Stimulated activated CD8-positive, alpha-beta memory T cell treated with anti-CD3 and anti-CD28 coated beads, Interleukin-4, amount 100 ng/mL, for 1 hour (primary cell): ENCODE measurements around the gene CALML3.

Experiments used
- DNase-seq, 2 donors: peaks; one replicate each; pipeline ENCODE4 v3.0.0-alpha.2; 2020; ENCODE audit warnings: low read depth in 2 of 2, low spot score in 1 of 2

CALML3 gene

GRCh38 chr10:5565671-5566581 lies 41.2 kb downstream of the CALML3 start:
- DNase-seq = no peak

GRCh38 chr10:5566614-5567013 lies 41.9 kb downstream of the CALML3 start:
- DNase-seq = no peak

DNA sequence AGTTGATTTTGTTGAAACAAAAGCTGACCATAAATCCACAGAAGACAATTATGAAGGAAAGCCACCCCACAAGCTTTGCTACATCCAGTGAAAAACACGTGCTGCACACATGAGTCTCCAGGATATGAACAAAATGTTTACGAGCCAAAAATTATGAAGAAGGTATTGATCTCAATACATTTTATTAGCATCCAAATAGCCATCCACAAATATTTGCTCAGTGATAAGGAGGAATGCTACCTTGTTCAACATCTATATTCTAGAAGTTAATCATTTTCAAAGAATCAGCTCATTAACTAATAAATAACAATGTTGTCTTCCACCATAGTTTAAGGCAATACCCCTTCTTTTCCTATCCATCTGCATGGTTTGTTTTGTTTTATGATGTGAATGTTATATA lies 42.7 kb downstream of the CALML3 start:
- DNase-seq = no peak

DNA sequence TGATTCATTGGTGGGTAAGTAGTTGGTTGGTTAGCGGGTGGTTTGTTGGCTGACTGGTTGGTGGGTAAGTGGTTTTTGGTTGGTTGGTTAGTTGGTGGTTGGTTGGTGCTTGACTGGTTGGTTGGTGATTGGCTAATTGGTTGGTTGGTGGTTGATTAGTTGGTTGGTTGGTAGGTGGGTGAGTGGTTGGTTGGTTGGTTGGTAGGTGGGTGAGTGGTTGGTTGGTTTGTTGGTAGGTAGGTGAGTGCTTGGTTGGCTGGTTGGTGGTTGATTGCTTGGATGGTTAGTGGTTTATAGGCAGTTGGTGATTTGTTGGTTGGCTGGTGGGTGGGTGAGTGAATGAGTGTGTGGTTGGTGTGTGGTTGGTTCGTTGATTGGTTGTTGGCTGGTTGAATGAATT lies 44.2 kb downstream of the CALML3 start:
- DNase-seq = no peak

DNA sequence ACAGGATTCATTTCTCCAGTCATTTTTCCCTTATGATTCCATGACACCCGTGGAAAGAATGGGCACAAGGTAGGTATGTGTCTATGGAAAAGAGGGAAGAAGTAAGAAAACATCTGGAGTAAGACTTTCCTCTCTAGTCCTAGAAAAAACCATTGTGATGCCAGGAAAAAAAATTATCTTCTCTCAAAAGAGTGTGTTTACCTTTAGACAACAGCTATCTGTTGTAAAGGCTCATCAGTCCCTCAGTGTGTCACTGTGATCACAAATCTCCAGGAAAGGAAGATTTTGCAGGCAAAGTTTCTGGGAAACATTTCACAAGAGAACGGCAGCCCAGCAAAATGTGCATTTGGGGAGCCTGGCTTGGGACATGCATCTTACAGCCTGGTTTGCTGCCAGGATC lies 44.8 kb downstream of the CALML3 start:
- no peak for DNase-seq

- no peak for DNase-seq
Observed at GRCh38 chr10:5570007-5570655, 45.4 kb downstream of the CALML3 start.

DNA sequence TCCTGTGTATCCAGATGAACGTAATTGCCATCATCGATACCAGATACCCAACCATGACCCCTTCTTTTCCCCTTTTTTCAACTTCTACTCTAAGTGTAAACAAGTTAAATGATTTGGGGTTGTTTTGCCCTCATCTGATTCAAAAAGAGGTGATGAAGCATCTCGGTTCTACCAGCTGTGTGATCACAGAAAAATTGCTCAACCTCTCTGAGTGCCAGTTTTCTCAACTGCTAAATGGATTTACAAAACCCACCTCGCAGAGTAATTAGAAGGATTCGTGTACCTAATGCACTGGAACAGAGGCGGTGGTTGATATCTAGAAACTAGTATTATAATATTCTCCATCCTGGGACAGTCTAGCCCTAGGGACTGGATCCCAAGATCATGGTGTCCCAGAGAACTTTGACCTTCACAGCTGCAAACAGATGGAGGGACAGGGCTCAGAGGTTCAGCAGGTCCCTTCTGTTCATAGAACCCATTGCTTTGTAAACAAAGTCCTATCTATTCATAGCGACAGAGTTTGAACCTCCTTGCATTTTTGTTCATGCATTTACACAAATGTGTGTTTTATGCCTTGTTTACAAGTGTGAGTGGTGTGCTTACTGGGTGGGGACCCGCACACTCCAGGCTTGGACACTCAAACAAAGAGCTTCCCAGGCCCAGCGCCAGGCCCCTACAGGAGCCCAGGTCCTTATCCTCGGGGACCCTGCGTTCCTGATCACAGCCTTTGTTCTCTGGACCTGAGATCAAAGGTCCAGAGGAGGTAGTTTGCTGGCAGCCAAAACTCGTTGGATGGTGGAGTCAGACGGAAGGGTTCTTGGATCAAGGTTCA lies 46.4 kb downstream of the CALML3 start:
- no peak for DNase-seq

- DNase-seq = no peak
Observed at GRCh38 chr10:5571826-5572225, 47.1 kb downstream of the CALML3 start.

GRCh38 chr10:5573319-5573950 lies 48.7 kb downstream of the CALML3 start:
- DNase-seq = no peak

GRCh38 chr10:5573968-5574641 lies 49.3 kb downstream of the CALML3 start:
- no peak for DNase-seq

- no peak for DNase-seq
Observed at GRCh38 chr10:5574642-5575131, 49.9 kb downstream of the CALML3 start.

DNA sequence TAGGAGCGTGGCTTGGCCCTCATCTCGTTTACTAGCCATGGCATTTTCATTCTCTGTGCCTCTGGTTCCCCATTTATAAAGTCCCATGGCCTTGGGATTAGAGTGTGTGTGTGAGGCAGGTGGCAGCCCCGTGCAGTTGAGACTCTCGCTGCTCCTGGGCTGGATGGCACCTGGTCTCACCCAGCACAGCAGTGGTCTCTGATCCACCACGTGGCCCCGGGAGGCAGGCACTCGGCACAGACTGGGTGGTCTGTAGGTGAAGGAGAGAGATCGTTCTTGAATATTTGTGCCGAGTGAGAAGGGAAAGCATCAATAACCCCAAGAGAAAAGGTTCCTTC lies 50.4 kb downstream of the CALML3 start:
- DNase-seq = no peak

GRCh38 chr10:5575482-5576153 lies 50.9 kb downstream of the CALML3 start:
- no peak for DNase-seq

- DNase-seq = no peak
Observed at GRCh38 chr10:5576154-5576748, 51.5 kb downstream of the CALML3 start.
